ENCODE data around the gene THSD7B. TPM values are rescaled to one million over a fixed set of nuclear protein-coding genes. Genes with fewer than 3 reads are reported as not detected.

Gene THSD7B
- total RNA-seq, 1 donor from 2014 or later = not detected

DNA sequence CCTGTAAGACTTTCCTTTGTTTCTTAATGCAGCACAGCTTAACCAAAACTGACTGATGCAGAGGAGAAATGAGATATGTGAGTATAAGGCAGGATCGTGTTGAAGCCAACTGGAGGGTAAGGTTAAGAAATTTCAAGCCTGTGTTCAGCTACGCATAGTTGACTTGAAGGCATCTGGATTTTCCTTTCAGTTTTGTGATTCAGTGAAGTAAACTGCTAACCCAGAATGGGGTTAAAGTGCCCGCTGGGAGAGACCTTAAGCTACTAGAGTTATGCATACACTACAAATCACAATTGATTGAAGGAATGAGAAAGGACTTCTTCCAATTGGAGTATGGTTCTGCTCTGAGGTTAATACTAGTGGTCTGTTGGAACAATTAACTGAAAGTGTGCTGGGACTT, 22.6 kb downstream of the THSD7B start:
- no peaks in the 10 kb centered on the region for H3K27me3 ChIP-seq (ENCODE audit: control insufficient read depth, insufficient read depth, low read length)
- H3K36me3 ChIP-seq (ENCODE audit: control insufficient read depth, insufficient read depth, low read length) = no peaks in the 10 kb centered on the region
- no peak for TF ChIP-seq CTCF (IDR thresholded peaks at IDR 0.05; ENCODE audit: insufficient read depth, low read length, severe bottlenecking)
- FAIRE-seq (no peak), DNase-seq (ENCODE audit: low read depth) (no peak)
- H3K4me3 ChIP-seq (ENCODE audit: low read depth, low read length) = no peak overlapping the region

GRCh38 chr2:136796339-136796738, 31.0 kb downstream of the THSD7B start:
- FAIRE-seq = no peak
- H3K36me3 ChIP-seq (ENCODE audit: control insufficient read depth, insufficient read depth, low read length) = no peaks in the 10 kb centered on the region
- DNase-seq (ENCODE audit: low read depth) = no peak
- TF ChIP-seq CTCF (IDR thresholded peaks at IDR 0.05; ENCODE audit: insufficient read depth, low read length, severe bottlenecking) = no peak
- no peak overlapping the region for H3K4me3 ChIP-seq (ENCODE audit: low read depth, low read length)
- no peaks in the 10 kb centered on the region for H3K27me3 ChIP-seq (ENCODE audit: control insufficient read depth, insufficient read depth, low read length)

- TF ChIP-seq CTCF (IDR thresholded peaks at IDR 0.05; ENCODE audit: insufficient read depth, low read length, severe bottlenecking) = no peak
- Histone ChIP-seq H3K27me3 (ENCODE audit: control insufficient read depth, insufficient read depth, low read length) (no peaks in the 10 kb centered on the region), H3K4me3 (ENCODE audit: low read depth, low read length) (no peak overlapping the region), H3K36me3 (ENCODE audit: control insufficient read depth, insufficient read depth, low read length) (no peaks in the 10 kb centered on the region)
- DNase-seq (ENCODE audit: low read depth) (no peak), FAIRE-seq (no peak)
Observed at GRCh38 chr2:136798766-136799165, 33.4 kb downstream of the THSD7B start.

DNA sequence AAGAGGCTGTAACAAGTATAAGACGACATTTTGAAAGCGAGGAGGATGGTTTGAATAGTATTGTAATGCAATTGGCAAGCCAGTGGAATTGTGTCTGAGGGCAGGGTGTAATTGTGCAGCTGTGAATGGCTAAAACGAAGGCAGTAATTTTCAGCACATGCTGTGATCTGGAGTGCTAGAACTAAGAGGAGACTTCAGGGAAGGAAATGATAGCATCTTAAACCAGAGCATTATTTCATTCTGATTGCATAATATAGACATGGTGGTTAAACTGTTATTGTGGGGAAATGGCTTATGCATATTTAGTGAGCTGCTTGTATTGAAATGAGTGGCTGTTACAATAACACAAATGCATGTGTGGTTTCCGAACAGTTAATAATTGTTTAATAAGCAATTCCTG, 36.3 kb downstream of the THSD7B start:
- Histone ChIP-seq H3K27me3 (ENCODE audit: control insufficient read depth, insufficient read depth, low read length) (no peaks in the 10 kb centered on the region), H3K4me3 (ENCODE audit: low read depth, low read length) (no peak overlapping the region), H3K36me3 (ENCODE audit: control insufficient read depth, insufficient read depth, low read length) (no peaks in the 10 kb centered on the region)
- DNase-seq (ENCODE audit: low read depth) (no peak), FAIRE-seq (no peak)
- no peak for TF ChIP-seq CTCF (IDR thresholded peaks at IDR 0.05; ENCODE audit: insufficient read depth, low read length, severe bottlenecking)

DNA sequence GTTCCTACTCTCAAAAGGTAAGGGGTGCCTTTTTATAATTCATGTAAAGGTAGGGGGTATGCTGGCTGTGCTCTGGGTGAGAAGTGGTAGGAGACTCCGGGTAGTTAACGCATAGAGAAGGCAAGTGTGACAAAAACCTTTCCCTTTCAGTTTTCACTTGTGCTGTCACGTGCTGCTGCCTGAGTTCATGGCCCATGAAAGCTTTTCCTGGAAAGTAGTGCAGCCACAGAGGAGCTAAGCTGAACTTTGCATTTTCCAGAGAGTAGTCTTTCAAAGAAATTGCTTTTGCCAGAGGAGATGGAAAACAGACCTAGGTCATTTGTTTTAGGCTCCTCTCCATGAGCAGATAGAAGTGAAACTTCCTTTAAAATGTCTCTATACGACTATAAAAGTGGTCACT, 44.7 kb downstream of the THSD7B start:
- no peak for TF ChIP-seq CTCF (IDR thresholded peaks at IDR 0.05; ENCODE audit: insufficient read depth, low read length, severe bottlenecking)
- H3K4me3 ChIP-seq (ENCODE audit: low read depth, low read length) = no peak overlapping the region
- FAIRE-seq = no peak
- no peak for DNase-seq (ENCODE audit: low read depth)
- H3K36me3 ChIP-seq (ENCODE audit: control insufficient read depth, insufficient read depth, low read length) = no peaks in the 10 kb centered on the region
- H3K27me3 ChIP-seq (ENCODE audit: control insufficient read depth, insufficient read depth, low read length) = no peaks in the 10 kb centered on the region

DNA sequence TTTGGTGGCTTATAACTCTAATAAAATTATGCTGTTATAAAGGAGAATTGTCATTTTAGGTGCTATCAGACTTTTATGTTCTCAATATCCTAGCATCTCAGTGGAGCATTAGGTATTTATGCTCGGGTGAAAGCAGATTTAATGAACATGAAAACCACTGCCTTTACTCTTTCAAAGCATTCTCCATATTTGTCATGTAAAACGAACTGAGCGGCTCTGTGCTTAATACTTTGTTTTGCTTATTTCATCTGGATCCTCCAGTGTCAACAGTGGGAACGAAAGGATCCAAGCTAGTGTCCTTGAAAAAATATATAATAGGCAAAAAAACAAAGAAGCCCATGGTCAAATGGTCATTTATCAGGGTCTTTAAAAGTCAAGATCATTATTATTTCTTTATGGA, 53.5 kb downstream of the THSD7B start:
- FAIRE-seq (no peak), DNase-seq (ENCODE audit: low read depth) (no peak)
- no peaks in the 10 kb centered on the region for H3K27me3 ChIP-seq (ENCODE audit: control insufficient read depth, insufficient read depth, low read length)
- H3K36me3 ChIP-seq (ENCODE audit: control insufficient read depth, insufficient read depth, low read length) = no peaks in the 10 kb centered on the region
- TF ChIP-seq CTCF (IDR thresholded peaks at IDR 0.05; ENCODE audit: insufficient read depth, low read length, severe bottlenecking) = no peak
- no peak overlapping the region for H3K4me3 ChIP-seq (ENCODE audit: low read depth, low read length)

All from bronchial epithelial cell (primary cell).